Activated T-cell treated with anti-CD3 and anti-CD28 coated beads for 24 hours (primary cell): ENCODE results near the gene TDRD12.

Source experiments
- DNase-seq: peaks from one replicate; pipeline ENCODE4 v3.0.0-alpha.2; 2020; ENCODE audit warnings: low read depth

TDRD12 gene

GRCh38 chr19:32869369-32869965 lies 149.9 kb downstream of the TDRD12 start, which contains the start of gene SLC7A9:
TSS of gene SLC7A9 (minus strand) at chr19:32869767. CDS start at chr19:32868534, 1,233 bp downstream.
- DNase-seq: no peak

GRCh38 chr19:32869966-32870573 lies 150.5 kb downstream of the TDRD12 start:
- no peak for DNase-seq

GRCh38 chr19:32870981-32871451 lies 151.4 kb downstream of the TDRD12 start:
- DNase-seq: no peak

- no peak for DNase-seq
Measured at GRCh38 chr19:32872391-32872790, 152.8 kb downstream of the TDRD12 start.

- no peak for DNase-seq
Measured at GRCh38 chr19:32873247-32873959, 153.8 kb downstream of the TDRD12 start.

GRCh38 chr19:32874605-32875004 lies 155.0 kb downstream of the TDRD12 start:
- DNase-seq: no peak

GRCh38 chr19:32875428-32875827 lies 155.9 kb downstream of the TDRD12 start:
- no peak for DNase-seq

- no peak for DNase-seq
Measured at GRCh38 chr19:32876236-32876918, 156.8 kb downstream of the TDRD12 start.

GRCh38 chr19:32876919-32877285 lies 157.3 kb downstream of the TDRD12 start:
- DNase-seq: no peak
